Posterior cingulate gyrus (tissue), 11 donors: ENCODE measurements around the gene ISL2.
A peak's percentile ranks its signal among the peaks of the same experiment; 100 is the strongest.

Experiments used
- DNase-seq, 10 donors: peaks; one replicate each; pipeline versions ENCODE4 v3.0.0 to v3.0.0-alpha.2; 2020 to 2021; ENCODE audit warnings: mixed read lengths in 3 of 10
- intact Hi-C: fragments of 100-400 bp; cut with DNase I; formaldehyde crosslinking; loops from one replicate; pipeline ENCODE4 v1.15.1; 2023

The ISL2 gene

DNA sequence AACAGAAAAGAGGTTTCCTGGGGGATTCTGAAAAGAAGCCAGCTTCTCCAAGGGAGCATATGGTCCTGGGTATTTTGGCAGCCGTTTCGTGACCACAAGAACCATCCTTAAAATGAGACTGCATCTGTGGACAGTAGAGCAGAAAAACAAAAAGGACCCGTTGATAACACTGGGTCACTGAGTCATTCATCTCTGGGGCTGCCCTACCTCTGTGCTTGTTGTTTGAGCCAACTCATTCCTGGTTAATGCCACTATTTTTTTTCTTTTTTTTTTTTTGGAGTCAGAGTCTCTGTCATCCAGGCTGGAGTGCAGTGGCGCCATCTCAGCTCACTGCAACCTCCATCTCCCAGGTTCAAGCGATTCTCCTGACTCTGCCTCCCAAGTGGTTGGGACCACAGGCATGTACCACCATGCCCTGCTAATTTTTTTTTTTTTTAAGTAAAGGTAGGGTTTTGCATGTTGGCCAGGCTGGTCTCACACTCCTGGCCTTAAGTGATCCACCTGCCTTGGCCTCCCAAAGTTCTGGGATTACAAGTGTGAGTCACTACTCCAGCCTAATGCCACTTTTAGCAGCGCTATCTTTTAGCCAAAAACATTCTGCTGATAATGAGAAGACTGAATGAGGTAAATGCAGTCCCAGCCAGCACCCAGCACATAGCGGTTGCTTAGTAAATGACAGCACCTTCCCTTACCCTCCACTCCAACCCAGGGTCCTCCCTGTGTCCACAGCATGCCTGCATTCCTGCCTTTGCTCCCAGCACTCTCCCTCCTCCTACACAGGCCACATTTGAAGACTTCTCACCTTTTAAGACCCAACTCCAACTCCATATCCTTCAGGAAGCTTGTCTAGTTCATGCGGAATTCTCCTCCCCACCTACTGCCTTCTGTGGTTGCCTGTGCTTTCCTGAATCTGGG is 9.1 kb upstream of the ISL2 start:
- DNase-seq = no peak
- intact Hi-C loops = no loop called here

DNA sequence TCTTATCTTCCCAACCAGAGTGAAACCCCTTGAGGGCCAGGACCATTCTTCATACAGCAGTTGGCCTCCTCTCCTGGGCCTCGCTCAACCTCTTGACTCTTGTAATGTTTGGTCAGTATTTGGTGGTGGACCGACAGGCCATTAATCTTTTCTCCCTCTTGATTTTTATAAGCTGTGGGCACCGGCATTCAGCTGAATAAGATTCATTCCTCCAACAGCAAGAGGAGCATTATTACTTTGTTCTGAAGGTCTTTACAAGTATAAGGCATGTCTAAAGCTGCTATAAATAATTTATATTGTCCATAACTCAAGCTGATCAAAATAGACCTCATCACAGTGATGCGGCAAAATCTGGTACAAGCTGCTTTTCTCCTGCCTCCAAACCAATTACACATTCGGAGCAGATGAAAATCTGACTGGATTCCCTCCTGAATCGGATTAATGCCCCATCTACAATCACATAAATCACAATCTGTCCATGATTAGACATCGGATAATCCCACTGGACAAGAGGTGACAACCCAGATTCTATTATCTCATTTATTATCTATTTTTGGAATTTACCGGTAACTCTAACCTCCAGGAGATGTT is 8.4 kb upstream of the ISL2 start:
- DNase-seq = no peak
- intact Hi-C loops = no loop called here

DNA sequence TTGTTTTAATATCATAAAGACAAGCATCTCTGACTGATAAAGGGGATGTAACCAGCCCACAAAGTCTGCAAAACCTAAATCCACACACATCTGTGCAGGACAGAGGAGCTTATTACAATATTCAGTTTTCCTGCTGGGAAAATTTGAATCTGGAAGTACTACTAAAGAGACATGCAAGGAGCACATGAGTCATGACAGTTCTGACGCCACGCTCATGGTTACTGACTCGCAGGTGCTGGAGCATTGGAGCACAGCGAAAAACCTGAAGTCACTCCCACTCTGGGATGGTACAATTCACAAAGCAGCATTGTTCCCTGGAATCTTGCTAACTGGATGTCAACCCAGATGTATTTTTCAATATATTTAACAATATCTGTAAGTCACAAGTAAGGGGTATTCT is 7.6 kb upstream of the ISL2 start:
- DNase-seq = no peak
- intact Hi-C loops = no loop called here

DNA sequence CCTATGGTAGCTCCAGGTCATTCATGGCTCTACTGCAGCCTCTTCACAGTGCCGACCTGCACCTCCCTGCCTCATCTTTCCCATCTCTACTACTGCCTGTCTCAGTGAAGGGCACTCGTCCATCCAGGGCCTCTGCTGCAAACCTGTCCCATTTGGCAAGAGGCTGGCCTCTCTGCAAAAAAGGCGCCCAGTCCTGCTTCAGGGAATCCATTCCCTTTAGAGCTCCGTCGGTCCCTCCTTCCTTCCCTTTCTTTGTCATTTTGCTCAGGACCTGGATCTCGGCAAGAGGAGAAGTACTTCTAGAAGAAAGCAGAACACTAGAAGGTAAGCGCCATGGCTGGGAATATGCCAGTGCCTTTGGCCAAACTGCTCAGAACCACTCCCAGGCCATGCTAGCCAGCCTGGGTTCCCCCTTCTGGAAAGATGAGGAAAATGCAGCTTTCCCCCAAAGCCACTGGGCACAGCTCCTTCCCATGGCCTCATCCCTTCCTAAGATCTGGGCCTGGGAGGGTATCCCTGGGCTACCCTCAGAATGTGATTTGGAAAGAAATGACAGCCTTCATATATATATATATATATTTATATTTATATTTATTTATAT is 6.4 kb upstream of the ISL2 start:
- intact Hi-C loops = loop anchor here (5.0 kb wide), 1 partner anchor 138 kb away; no protein-coding TSS in a partner anchor

DNA sequence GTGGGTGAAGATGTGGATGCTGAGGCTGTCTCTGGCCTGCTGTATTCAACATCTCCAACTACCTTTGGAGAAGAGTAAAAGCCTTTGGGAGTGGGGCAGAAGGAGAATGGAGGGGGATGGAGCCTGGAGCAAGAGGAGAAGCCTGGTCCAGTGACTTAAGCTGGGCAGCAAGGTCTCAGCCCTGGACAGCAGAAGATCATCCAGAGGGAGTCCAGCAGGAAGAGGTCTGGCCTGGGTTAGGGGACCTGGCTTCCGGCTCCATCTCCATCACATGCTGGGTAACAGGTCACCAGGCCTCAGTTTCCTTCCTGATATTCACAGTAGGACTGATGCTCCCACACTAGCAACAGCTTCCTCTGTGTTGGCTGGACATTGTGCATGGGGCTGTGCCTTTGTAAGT is 3.8 kb upstream of the ISL2 start:
- intact Hi-C loops = loop anchor here (5.0 kb wide), 1 partner anchor 140 kb away; no protein-coding TSS in a partner anchor
- DNase-seq = no peak

More for the DNA sequence above, 6.4 kb upstream of the ISL2 start:
- DNase-seq = no peak

DNA sequence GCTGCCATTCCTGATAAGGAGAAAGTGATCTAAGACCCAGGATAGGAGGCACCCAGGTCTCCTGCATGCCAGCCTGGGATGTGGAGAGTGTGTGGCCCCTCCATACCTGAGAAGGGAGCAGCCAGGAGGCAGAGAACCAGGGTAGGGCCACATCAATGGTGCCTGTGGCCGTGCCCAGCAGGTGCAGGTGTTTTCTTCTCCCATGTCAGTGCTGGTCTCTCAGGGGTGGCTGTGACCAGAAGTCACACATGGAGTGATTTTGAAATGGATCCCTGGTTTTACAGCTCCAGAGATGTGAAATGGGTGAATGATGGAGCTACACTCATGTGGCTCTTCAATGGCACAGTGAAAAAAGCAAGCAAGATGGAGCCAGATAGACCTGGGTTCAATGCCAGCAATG is 3.3 kb upstream of the ISL2 start:
- intact Hi-C loops = loop anchor here (5.0 kb wide), 1 partner anchor 141 kb away; no protein-coding TSS in a partner anchor
- DNase-seq = no peak

DNA sequence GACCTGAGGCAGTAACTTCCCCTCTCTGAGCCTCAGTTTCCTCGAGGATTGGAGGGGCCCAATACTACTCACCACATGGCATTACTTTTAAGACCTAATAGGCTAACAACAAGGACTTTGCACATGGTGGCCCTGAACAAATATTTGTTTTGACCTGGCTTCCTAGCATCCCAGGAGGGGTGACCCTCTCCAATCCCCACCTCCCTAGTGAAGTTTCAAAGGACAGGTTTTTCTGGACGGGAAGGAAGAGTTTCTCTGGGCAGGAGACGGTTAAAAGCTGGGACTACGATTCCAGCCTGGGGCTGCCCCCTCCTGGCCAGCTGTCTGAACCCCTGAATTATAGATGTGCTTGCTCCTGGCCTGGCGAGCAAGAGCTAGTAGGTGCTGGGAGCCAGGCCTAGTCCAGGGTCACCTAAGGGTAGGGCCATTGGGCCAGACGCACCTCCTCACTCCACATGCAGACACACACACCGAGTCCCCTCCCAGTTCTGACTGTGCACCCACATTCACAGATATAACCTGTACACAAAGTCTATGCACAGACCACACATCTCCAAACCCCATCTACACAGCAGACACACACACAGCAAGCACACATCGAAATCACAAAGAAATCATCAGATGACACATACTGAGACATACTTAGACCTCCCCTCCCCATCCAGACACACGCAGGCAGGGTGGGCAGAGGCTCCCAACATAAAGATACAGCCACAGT is 2.7 kb upstream of the ISL2 start:
- DNase-seq = peak in 1 of 10 donors; percentile 62
- intact Hi-C loops = loop anchor here (5.0 kb wide), 1 partner anchor 142 kb away; no protein-coding TSS in a partner anchor

DNA sequence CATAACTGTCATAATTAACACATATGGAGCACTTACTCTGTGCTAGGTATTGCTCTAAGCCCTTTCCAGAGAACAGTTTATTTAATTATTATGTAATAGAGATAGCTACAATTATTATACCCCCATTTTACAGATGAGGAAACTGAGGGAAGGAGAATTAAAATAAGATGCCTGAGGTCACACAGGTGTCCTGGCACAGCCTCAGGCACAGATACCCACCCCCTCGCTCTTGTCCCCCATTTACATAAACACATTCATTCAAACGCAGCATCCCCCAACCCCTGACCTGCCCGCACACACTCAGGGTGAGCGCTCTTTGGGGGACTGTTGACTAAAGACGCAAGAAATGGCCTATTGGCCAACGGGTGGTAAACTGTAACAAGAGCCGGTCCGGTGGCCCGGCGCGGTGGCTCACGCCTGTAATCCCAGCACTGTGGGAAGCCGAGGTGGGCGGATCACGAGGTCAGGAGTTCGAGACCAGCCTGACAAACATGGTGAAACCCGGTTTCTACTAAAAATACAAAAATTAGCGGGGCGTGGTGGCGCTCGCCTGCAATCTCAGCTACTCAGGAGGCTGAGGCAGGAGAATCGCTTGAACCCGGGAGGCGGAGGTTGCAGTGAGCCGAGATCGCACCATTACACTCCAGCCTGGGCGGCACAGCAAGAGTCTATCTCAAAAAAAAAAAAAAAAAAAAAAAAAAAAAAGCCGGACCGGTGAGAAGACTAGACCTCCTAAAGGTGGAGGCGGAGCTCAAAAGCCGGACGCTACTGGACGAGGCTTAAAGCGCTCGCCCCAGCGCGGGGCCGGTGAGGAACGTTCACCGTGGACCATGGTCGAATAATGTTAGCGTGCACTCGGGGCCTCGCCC is 1.9 kb upstream of the ISL2 start:
- intact Hi-C loops = loop anchor here (5.0 kb wide), 1 partner anchor 142 kb away; no protein-coding TSS in a partner anchor
- DNase-seq = no peak

DNA sequence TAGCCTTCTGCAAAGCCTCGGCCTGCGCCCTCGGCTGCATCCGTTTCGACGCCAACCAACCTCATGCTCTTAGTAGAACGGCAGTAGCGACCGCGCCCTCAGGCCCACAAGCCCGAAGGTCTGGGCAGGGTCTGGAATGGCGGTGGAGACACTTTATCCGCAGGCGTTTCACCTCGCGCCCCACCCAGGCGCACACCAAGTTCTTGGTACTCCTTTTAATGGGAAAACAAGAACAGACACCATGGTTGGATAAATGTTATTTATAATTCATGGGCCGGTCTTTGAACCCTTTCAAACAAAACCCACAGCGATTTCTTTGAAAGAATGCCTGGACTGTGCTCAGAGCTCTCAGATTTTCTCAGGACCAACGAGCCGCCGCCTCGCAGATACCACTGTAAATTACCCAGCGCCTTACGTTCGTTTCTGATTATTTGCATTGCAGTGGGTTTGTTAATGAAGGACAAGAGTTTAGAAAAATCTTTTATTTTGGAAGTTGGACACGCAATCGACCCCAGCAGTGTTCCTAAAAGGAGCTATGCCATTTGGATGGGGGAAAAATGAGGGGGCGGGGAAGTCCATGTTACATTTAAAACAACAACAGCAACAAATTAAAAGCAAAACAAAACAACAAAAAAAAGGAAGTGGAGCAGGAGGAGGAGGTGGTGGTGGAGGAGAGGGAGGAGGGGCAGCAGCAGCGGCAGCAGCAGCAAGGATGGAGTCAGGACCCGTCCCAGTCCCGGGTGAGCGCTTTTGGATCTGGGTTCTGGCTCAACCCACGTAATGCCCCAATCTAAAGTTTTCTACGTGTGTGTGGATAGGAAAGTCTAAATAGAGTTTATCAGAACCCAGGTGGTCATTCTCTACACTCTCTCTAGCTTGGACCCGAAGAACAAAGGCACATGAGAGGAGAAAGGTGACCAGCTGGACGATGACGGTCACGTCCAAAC is 993 bp upstream of the ISL2 start:
- DNase-seq = peak in 1 of 10 donors; percentile 72
- intact Hi-C loops = no loop called here

DNA sequence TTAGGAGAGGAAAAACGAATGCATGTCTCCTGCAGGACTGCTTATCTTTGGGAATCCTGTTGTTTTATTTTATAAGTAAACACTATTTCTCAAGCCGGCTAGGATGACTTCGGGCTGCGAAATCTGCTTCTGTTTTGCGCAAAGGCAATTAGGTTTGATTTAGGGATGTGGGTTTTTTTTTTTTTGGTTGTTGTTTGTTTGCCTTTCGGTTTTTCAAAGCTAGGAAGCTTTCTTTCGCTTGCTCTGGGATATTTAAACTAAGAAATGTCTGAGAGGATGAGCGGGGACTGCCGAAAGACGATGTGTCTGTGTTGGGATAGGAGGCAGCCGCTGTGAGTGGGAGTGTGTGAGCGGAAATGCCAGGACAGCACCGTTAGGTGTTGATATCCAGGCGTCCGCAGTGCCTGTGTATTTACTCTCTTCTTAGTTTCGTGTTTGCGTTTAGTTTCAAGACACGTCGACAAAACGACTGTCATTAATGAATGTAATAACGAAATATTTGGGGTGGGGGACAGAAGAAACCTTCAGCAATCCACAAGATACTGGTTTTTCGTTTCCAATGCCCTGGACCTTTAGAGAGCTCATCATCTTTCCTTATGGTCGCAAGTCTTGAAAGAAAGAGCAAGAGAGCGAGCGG is 604 bp downstream of the ISL2 start:
- intact Hi-C loops = no loop called here
- DNase-seq = no peak

DNA sequence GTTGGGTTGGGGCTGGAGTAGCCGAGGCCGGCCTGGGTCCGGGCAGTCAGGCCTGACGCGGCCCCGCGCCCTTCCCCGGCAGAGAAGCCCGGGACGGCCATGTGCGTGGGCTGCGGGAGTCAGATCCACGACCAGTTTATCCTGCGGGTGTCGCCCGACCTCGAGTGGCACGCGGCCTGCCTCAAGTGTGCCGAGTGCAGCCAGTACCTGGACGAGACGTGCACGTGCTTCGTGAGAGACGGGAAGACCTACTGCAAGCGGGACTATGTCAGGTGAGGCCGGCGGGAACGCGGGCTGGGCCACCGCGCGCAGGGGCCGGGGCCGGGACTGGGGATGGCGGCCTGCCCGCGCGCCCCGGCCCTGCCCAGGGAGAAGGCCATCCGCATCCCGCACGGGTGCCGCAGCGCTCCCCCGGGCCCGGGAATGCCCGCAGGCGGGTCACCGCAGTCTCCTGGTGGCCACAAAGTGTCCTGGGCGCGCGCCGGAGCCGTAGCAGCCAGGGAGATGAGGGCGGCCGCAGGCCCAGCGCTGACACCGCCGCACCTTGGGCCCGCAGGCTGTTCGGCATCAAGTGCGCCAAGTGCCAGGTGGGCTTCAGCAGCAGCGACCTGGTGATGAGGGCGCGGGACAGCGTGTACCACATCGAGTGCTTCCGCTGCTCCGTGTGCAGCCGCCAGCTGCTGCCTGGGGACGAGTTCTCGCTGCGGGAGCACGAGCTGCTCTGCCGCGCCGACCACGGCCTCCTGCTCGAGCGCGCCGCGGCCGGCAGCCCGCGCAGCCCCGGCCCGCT is 1.3 kb downstream of the ISL2 start:
- DNase-seq = no peak
- intact Hi-C loops = no loop called here

DNA sequence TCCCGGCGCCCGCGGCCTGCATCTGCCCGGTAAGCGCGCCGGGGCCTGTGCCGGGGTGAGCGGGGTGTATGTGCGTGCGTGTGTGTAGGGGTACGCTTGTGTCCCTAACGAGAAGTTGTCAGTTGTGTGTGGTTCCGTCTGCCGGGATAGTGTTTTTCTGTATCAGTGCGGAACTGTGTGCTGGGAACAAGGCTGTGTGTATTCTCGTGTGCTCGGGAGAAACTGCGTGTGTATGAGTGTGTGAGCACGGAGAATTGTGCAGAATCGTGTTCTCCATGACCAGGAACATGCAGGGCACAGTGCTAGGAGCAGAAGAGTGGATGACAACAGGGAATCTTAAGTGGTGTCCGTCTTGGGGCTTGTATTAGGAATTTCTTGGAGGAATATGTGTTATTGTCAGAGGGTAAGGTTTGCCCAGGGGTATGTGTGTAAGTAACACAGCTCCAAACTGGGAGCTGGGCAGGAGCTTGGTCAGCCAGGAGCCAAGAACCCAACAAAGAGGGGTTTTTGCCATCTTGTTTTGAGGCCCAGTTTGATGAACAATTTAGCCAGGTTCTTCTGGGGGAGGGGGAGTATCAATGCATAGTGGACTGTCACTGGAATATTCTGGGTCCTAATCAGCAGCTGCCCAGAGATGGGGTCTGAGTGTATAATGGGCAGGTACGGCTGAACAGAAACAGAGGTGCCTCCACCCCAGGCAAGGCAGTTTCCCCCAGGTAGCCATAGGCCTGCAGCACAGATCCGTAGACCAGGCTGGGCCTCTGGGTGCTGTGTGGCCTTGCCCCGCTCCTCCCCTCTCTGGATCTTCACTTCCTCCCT is 2.1 kb downstream of the ISL2 start:
- no peak for DNase-seq
- intact Hi-C loops = no loop called here

DNA sequence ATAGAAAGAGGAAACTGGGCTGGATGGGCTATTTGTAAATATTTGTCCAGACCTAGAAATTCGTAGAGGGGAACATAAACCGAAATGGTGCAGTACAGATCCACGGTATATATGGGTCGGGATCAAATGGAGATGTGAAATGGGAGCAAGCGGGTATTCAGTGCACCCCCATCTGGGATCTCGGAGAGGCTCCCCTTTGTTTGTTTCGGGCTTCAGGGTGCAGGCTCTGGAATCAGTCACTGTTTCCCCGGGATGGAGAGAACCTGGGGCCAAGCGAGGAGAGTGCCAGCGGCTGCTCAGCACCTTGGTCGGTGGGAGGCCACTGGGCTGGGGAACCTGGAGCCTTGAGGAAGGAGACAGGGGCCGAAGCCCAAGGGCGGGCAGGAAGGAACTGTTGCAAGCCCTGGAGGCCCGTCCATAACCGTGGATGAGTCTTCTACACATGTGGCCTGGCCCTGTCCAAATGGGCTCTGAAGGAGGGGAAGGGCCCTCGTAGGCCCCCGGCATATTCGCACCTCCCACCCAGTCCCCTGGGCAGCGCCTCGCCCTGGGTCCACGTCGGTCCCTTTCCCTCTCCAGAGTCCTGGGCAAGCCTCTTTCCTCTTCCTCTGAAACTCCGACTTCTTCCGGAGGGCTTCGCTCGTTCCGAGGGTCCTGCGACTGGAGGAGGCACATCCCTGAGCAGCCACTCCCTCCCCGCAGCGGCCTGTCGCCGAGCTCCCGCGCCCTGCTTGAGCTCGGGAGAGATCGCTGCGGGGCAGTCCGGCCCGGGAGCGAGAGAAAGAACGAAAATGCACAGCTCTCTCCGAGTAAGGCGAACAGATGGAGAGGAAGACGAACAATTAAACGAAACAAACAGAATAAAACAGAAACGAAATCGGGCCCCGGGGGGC is 3.0 kb downstream of the ISL2 start:
- intact Hi-C loops = no loop called here
- no peak for DNase-seq

DNA sequence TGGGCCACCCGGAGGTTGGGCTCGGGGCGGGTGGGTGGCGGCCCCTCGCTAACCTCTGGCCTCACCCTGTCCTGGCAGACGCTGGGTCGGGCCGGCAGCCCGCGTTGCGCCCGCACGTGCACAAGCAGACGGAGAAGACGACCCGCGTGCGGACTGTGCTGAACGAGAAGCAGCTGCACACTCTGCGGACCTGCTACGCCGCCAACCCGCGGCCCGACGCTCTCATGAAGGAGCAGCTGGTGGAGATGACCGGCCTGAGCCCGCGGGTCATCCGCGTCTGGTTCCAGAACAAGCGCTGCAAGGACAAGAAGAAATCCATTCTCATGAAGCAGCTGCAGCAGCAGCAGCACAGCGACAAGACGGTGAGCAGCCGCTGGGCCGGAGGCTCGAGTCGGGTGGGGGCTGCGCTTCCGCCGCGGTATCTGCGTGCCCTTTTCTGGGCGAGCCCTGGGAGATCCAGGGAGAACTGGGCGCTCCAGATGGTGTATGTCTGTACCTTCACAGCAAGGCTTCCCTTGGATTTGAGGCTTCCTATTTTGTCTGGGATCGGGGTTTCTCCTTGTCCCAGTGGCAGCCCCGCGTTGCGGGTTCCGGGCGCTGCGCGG is 3.7 kb downstream of the ISL2 start:
- peak in 2 of 10 donors; percentile 80 to 84 for DNase-seq
- intact Hi-C loops = no loop called here

DNA sequence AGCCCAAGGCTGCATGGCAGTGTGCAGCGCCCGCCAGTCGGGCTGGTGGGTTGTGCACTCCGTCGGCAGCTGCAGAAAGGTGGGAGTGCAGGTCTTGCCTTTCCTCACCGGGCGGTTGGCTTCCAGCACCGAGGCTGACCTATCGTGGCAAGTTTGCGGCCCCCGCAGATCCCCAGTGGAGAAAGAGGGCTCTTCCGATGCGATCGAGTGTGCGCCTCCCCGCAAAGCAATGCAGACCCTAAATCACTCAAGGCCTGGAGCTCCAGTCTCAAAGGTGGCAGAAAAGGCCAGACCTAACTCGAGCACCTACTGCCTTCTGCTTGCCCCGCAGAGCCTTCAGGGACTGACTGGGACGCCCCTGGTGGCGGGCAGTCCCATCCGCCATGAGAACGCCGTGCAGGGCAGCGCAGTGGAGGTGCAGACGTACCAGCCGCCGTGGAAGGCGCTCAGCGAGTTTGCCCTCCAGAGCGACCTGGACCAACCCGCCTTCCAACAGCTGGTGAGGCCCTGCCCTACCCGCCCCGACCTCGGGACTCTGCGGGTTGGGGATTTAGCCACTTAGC is 4.3 kb downstream of the ISL2 start:
- DNase-seq = peak in 1 of 10 donors; percentile 72
- intact Hi-C loops = no loop called here
